Activated naive CD4-positive, alpha-beta T cell (primary cell): Measurements from ENCODE around the gene MAPK8IP3.
"Not testable (repeated sequence)": the region's sequence is repeated elsewhere in the genome, so short reads cannot be mapped to it uniquely, and the experiment has no call there.

Source experiments
- DNase-seq, 4 experiments: peaks; one replicate each; lab custom pipeline; 2025; lab: John Stamatoyannopoulos, UW

The MAPK8IP3 gene

DNA sequence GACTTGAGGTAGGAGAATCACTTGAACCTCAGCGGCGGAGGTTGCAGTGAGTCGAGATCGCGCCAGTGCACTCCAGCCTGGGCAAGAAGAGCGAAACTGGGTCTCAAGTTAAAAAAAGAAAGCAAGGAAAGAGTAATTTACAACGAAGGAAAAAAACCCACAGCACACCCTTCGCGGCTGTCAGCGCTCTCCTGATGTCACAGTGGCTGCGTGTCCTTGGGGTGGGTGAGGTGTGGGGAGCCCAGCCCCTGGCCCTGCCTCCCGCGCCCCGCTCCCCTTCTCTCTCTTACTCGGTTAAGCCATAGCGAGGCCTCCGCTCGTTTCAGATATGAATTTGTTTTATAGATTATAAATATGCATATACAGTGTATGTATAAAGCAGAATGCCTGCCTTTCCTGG, 28.7 kb upstream of the MAPK8IP3 start:
- DNase-seq = no peak

DNA sequence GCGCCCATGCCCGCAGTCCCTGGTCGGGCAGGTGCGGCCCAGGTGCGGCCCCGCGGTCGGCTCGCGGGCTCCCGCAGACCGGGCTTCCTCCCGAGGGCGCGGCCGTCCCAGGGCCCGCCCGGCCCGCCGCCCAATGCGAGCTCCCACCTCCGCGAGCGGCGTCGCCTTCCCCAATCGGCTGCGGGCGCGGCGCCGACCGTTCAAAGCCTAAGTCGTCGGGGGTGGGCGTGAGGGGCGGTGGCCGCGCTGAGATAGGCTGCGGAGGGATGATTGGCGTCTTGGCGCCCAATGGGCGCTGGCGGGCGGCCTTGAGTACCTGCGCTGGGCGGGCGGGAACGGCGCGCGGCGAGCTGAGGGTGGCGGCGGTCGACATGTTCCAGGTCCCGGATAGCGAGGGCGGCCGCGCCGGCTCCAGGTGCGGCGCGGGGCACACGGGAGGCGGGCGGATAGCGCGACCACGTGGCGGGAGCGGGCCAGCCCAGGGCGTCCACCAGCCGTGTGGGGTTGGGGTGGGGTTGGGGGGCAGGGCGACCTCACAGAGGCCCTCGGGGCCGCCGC, 28.0 kb upstream of the MAPK8IP3 start, which contains the start of gene JPT2:
Gene JPT2 (plus strand): TSS at position 338 of the 558 bp plus-strand sequence. CDS start 34 bp downstream, at position 372.
- DNase-seq = peak; percentile 86 to 95 (median 92)

DNA sequence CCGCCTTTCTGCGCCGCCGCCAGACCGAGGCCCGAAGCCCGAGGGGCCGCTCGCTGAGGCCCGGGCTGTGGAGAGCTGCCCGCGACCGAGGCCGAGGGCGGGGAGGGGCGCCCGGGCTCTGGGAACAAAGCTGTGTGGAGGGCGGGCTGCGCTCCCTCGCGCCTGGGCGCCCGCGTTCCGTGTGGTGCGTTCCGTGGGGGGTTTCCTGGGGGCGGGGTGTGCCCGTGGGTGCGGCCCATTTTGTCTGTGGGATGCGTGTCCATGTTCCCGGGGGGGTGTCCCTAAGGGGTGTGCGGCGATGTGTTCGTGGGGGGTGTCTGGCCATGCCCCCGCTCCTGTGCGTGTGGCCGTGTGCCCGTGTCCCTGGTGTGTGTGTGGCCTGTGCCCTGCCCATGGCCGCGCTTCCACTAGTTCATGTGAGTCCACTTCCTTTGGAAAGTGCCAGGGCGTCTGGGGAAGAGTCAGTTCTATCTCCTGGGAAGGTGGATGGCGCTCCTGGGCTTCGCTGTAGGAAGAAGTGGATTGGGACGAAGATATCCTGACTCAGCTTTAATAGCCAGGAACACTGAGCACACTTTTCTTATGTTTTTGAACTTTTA, 27.4 kb upstream of the MAPK8IP3 start:
- peak in 2 of 4 experiments; percentile 14 to 32 for DNase-seq

DNA sequence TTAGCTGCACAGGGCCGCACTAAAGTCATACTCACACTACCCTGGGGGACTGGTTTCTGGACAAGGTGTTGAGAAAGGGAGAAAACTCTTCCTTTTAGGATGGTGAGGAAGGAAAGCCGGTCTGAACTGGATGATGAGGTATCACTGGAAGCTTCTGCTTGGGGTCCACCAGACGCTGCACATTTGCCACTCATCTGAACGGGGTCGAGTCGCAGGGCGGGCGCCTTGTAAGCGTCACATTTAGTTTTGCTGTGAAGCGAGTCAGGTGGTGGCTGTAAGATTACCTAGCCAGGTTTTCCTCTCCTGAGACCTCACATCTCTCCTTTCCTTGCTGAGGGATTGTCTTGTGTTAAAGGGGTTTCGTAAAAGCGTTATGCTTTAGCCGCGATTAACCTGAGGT, 25.6 kb upstream of the MAPK8IP3 start:
- DNase-seq = no peak

DNA sequence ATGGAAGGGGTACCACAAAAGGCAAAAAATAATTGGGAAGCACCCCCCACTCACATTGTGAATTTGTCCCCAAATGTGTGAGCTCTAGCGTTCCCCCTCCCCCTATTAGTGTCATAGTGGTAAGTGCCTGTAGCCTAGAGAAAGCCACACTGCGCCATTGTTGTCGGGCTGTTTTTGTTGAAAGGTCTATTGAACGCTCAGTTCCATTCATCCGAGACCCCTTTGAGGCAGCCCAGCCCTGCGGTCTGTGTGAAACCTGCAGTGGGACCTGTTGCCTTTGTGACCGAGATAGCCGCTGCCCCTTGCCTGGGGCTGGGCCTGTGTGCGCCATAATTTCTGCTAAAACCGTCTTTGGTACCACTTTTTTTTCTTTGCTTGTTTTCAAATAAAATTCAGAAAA, 25.0 kb upstream of the MAPK8IP3 start:
- no peak for DNase-seq

DNA sequence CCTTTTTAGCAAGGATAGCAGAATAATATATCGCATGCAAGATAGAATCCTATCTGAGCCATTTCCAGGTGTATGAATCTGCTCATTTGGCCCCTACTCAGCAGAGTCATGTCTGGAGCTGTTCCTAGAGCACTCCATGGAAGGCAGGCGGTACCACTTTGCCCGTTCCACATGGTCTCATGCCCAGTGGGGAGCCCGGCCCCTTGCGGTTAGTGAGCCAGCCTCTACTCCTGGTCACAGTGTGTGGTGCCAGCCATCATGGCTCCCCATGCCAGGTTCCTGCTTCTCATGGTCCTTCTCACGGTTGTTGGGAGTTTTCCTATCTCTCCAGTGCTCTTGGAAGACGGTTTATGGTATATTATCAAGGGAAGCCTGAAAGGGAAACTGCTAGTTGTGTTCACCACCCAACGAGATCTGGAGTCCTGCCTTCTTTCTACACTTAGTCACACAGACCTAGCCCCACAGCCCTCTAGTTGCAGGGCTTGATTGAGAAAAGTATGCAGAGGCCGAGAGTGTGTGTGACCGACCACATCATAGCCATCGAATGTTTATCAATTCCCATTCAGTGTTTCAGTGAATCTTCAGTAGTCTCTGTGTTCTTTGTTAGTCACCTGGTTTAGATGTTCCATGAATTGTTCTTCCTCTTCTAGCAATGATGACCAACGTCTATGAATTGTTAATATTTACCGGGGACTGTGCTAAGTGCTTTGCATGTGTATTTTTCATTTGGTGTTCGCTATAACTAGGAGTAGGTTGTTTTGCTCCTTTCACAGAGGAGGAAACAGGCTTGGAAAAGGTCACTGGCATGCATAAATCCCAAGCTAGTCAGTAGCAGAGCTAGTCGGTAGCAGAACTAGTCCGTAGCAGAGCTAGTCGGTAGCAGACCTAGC, 18.3 kb upstream of the MAPK8IP3 start:
- DNase-seq = no peak

DNA sequence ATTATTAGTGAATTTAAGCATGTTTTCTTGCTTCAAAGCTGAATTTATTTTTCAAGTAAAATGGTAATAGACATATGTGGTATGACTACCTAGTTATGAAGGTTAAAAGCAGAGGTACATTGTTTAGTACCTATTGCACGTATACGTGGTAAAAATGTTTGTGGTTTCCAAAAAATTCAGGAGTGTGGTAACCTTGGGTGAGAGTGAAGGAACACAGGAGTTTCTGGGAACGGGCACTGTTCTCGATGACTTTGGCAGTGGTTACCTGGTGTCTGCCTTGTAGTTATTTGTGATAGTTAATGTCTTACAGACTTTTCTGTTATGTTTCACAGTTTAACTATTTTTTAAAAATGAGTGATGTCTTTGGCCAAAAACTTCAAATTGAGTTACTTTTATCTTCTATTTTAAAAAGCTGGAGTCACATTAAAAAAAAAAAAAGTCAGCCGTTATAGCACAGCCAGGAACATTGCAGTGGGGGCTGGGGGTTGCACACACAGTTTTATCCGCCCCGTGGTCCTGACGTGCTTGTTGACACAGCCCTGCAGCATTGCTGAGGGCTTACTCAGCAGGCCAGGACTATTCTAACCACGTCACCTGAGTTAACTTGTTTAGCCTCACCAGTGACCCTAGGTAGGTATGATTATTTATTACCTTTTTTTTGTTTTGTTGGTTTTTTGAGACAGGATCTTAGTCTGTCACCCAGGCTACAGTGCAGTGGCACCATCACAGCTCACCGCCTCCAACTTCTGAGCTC, 17.0 kb upstream of the MAPK8IP3 start:
- no peak for DNase-seq

DNA sequence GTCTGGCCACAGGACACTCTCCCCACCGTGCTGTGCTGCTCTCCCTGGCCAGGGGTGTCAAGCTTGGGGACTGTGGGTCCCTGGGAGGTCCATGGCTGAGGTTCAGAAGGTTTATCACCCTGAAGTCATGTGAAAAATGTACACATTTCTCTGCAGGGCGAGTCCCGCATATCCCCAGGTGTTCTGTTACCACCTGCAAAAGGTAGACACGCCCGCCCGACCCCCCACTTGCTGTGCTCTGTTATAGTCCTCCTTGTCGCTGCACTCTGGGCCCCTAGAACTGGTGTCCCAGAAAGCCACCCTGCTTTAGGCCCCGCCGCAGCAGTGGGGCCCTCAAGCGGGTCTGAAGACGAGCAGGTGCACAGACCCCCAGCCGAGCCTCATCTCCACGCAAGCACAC, 16.1 kb upstream of the MAPK8IP3 start:
- DNase-seq = no peak

DNA sequence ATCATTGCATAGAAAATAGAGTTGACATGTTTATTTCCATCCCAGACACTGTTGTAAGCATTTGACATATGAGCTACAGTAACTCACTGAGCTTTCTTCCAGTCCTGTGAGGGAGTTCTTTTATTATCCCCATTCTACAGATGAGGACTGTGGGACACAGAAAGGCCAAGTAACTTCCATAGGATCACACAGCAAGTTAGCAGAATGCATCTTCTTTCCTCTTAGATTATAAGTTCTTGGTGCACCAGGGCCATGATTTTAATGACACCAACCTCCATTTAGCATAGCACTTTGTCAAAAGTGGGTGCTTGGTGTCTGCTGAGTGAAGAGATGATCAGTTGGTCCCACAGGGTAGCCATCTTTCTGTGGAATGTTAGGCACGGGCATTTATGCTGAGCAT, 15.2 kb upstream of the MAPK8IP3 start:
- DNase-seq = no peak

DNA sequence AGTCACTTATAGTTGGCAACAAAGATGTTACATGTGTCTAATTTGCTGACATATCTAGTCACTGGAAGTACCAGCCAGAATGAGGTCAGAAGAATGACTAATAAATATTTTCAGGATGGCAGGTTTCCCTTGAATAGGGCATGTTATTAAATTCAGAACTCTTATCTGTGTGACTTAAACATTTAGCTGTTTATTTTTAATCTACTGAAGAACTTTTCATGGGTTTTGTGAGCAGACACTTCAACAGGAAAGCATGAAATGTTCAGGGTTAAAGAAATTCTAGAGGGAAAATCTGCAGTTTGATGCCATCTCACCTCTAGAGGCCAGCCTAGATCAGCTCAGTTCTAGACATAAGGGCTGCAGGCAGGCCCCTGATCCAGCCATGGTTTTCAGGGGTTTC, 14.7 kb upstream of the MAPK8IP3 start:
- no peak for DNase-seq

DNA sequence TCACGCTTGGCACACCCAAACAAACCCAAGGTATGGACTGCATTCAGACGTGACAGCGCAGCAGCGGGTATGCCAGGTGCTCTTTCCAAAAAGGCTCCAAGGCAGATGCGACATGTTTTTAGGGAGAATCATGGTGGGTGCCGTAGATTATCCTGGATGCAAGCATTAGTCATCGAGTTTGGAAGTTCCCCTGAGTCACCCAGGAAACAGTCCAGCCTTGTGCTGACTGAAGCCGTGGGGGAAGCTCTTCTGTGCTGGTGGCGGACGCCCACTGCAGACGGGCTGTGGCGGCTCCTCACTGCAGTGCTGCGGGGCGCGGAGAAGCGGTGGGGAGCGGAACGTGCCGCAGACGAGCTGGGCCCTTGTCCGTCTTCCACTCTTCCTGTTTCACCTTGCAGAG, 14.0 kb upstream of the MAPK8IP3 start:
- no peak for DNase-seq

DNA sequence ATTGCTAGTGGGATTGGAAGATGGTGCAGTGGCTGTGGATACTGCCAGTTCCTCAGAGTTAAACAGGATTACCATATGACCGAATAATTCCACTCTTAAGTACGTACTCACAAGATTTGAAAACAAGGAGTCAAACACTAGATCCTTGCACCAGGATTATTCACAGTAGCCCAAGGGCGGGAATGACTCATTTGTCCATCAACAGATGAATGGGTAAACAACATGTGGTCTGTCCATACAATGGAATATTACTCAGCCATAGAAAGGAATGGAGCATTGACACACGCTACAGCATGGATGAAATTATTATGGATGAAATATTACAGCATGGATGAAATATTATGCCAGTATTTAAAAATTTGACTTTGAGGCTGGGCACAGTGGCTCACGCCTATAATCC, 9.1 kb upstream of the MAPK8IP3 start:
- DNase-seq = no peak

DNA sequence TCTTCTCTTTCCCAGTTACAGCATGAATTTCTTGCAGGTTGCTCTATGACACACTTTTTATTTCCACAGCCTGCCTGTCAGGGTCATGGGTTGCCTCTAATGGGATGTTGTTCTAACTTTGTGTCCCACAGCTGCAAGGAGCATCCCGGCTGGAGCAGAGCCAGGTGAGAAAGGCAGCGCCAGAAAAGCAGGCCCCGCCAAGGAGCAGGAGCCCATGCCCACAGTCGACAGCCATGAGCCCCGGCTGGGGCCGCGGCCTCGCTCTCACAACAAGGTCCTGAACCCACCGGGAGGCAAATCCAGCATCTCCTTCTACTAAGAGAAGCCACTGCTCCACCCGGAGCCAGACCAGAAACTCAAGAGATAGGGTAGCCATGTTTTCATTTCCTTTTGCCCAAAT, 7.3 kb upstream of the MAPK8IP3 start:
- DNase-seq = no peak

DNA sequence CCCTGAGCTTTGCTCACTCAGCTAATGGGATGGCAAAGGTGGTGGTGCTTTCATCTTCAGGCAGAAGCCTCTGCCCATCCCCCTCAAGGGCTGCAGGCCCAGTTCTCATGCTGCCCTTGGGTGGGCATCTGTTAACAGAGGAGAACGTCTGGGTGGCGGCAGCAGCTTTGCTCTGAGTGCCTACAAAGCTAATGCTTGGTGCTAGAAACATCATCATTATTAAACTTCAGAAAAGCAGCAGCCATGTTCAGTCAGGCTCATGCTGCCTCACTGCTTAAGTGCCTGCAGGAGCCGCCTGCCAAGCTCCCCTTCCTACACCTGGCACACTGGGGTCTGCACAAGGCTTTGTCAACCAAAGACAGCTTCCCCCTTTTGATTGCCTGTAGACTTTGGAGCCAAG, 5.7 kb upstream of the MAPK8IP3 start:
- no peak for DNase-seq

DNA sequence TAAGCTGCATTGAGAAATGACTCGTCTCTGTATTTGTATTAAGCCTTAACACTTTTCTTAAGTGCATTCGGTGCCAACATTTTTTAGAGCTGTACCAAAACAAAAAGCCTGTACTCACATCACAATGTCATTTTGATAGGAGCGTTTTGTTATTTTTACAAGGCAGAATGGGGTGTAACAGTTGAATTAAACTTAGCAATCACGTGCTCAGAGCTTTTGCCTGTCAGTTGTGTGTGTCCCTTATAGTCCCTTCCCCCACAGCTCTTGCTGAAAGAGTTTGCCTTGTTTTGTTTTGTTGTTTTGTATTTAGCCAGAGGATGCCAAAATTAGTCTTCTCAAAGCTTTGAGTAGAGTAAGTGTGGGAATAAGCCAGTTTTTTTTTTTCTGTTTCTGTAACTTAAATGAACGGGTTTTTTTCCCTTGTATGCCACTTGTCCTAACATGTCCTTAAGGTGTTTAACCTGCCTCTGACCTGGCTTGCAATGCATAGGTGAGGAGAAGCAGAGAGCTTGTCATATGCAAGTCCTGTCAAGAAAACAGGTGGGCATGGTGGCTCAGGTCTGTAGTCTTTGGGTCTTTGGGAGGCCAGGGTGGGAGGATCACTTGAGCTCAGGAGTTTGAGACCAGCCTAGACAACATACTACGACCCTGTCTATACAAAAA, 4.6 kb upstream of the MAPK8IP3 start:
- no peak for DNase-seq

DNA sequence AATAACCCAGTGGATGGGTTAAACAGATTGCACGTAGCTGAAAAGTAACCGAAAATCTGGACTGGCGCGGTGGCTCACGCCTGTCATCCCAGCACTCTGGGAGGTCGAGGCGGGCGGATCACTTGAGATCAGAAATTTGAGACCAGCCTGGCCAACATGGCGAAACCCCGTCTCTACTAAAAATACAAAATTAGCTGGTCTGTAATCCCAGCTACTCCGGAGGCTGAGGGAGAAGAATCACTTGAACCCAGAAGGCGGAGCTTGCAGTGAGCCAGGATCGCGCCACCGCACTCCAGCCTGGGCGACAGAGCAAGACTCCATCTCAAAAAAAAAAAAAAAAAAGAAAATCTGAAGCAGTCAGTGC, 689 bp upstream of the MAPK8IP3 start:
- DNase-seq = not testable (repeated sequence)

DNA sequence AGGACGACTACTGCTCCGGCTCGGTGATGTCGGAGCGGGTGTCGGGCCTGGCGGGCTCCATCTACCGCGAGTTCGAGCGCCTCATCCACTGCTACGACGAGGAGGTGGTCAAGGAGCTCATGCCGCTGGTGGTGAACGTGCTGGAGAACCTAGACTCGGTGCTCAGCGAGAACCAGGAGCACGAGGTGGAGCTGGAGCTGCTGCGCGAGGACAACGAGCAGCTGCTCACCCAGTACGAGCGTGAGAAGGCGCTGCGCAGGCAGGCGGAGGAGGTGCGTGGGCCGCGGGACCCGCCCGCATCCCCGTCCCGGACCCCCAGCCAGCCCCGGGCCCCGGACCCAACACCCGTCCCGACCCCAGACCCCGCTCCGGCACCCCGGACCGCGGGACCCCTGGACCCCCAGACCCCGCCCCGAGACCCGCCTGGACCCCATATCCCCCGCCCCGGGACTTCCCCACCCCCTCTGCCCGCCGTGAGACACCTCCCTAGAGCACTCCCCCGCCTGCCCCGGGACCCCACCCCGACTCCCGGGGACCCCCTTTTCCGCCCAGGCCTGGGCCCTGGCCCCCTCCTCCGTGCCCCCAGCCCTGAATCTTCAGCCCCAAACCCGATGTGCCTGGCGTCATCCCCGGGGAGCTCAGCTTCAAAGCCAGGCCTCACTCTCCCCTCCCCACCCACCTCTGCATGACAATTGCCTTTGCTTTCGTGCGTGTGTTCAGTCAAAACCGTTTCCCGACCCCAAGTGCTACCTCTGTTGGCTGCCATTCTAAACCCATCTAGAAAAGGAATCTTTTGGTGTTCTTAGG, 594 bp downstream of the MAPK8IP3 start:
- DNase-seq = peak in 2 of 4 experiments; percentile 9 to 10

DNA sequence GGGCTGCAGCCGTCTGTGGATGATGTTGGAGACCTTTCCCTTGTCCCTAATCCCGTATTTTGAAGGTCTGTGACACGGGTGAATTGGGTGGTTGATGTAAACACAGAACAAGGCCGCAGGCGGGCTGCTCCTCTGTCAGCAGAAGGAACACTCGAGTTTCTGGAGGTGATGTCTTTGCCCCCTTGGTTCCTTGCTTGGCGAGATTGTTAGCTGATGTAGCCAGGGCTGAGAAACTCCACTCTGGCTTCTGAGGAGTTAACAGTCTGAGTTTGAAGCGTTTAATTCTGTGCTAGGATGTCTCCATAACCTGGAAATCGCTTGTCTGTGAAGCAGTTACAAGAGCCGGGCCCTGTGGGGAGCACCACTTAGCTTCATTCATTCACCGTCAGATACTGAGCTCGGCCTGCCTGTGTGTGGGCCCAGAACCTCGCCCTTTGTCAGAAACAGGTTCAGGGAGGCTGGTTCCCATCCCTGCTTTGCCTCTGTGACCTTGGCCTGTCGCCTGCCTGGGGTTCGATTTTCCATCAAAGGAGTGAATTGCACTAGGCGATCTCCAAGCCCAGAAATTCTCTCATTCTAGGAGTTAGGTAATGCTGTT, 1.3 kb downstream of the MAPK8IP3 start:
- DNase-seq = no peak

DNA sequence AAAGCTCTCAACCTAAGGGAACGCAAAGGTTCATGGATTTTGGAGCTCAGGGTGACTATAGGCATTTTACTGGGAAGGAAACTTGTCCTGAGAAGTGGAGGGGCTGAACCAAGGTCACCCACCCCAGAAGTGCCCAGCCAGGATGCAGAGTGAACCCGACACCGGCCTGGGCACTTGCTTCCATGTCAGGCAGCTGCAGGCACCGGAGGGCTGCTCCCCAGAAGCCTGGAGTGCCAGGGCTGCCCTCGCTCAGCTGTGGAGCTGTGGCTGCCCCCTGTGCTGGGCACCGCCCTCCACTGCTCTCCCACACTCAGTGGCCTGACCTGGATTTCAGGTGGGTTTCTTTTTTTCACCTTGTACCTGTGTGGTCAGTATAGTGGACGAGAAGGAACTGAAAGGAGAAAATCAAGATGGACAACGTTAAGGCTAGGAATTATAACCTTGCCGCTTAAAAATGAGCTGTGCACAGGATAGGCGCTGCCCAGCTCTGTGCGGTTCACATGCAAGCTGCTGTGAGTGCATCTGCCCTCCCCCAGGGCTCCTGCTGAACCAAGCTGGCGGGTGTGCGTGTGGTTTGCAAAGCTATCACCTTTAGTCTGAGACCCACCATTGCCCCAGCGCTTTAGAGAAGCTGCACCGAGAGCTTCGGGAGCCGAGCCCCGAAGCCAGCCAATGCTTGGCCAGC, 2.2 kb downstream of the MAPK8IP3 start:
- no peak for DNase-seq

DNA sequence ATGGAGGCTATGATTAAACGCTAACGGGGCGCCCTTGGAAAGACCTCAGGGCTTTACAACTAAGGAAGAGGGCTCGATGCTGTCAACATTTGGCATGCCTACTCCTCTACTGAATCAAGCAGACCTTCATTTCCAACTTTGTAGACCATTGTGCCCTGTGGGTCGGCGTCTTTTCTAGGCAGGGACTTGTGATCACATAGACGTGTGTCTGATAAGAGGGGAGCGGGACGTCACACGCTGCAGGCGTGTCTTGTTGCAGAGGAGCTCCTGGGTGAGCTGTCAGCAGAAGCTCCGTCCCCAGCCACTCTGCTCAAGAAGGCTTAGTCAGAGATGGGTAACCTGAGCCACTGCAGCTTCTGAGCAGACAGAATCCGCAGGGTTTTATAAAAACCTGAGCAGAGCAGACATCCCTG, 2.8 kb downstream of the MAPK8IP3 start:
- no peak for DNase-seq
